GM19395 (cell line): ENCODE data around the gene OPN1MW.
"Not testable (repeated sequence)": the region's sequence is repeated elsewhere in the genome, so short reads cannot be mapped to it uniquely, and the experiment has no call there.

Source experiments
- ATAC-seq: cut with Tn5 transposase; IDR thresholded peaks from one replicate; pipeline ENCODE4 v1.9.1; 2021; ENCODE audit warnings: mild to moderate bottlenecking, moderate library complexity; ENCODE audit not compliant: unreplicated experiment

The OPN1MW gene

GRCh38 chrX:154209670-154210418, 27.4 kb downstream of the OPN1MW start:
- peak; percentile 77 for ATAC-seq

GRCh38 chrX:154211057-154211456, 28.7 kb downstream of the OPN1MW start:
- ATAC-seq: not testable (repeated sequence)

GRCh38 chrX:154211499-154211898, 29.1 kb downstream of the OPN1MW start:
- not testable (repeated sequence) for ATAC-seq

GRCh38 chrX:154219456-154219855, 37.1 kb downstream of the OPN1MW start, which contains the start of gene OPN1MW2:
OPN1MW2 (plus strand) TSS chrX:154219756; CDS start chrX:154219816, 60 bp downstream.
- ATAC-seq: not testable (repeated sequence)

- not testable (repeated sequence) for ATAC-seq
Measured at GRCh38 chrX:154225292-154225691, 42.9 kb downstream of the OPN1MW start.

- not testable (repeated sequence) for ATAC-seq
Measured at GRCh38 chrX:154226706-154227105, 44.3 kb downstream of the OPN1MW start.

GRCh38 chrX:154231443-154231842, 49.0 kb downstream of the OPN1MW start:
- ATAC-seq: not testable (repeated sequence)

GRCh38 chrX:154233620-154234019, 51.2 kb downstream of the OPN1MW start:
- ATAC-seq: not testable (repeated sequence)

GRCh38 chrX:154238939-154239559, 56.7 kb downstream of the OPN1MW start:
- not testable (repeated sequence) for ATAC-seq

- not testable (repeated sequence) for ATAC-seq
Measured at GRCh38 chrX:154239982-154240503, 57.6 kb downstream of the OPN1MW start.
